K562 (cell line): Measurements from ENCODE around the gene MYO5C. TPM values are rescaled to one million over a fixed set of nuclear protein-coding genes. Genes with fewer than 3 reads are reported as not detected.

Experiments used
- ATAC-seq: fragments of 200-7000 bp; cut with Tn5 transposase; 3 replicates; pipeline ENCODE4 v1.9.1; 2020; ENCODE audit warnings: moderate library complexity
- BruUV-seq: library from RNA; stranded (reverse); fragments of 400-500 nt; replicated peaks from 2 replicates; lab custom pipeline; 2021; lab: Mats Ljungman, UMichigan
- CTCF ChIA-PET: fragments of 300-600 bp; formaldehyde crosslinking; extraction: SDS; loops from one replicate; lab custom pipeline; 2021; ENCODE audit warnings: low intra/inter-chr PET ratio; lab: Yijun Ruan, JAX
- POLR2A ChIA-PET: fragments of 300-600, 350-650 bp; sonication (Branson Sonifier 250); formaldehyde crosslinking; extraction: SDS; loops from one replicate; lab custom pipeline; 2021; ENCODE audit warnings: antibody characterized with exemption, inconsistent platforms; lab: Yijun Ruan, JAX
- DNase-seq, 4 experiments: peaks; one replicate each; pipeline versions ENCODE4 v3.0.0 to v3.0.0-alpha.2; 2011 to 2018; ENCODE audit warnings: low spot score in 3 of 4, mixed read lengths in 3 of 4; ENCODE audit errors: extremely low read depth in 1 of 4
- FAIRE-seq: peaks from 2 replicates; lab custom pipeline; 2011; peaks lifted over from hg19 to GRCh38; lab: Jason Lieb, UNC
- H2AFZ ChIP-seq: 2 replicates; pipeline ENCODE4 v1.6.0; 2011; ENCODE audit warnings: low read depth, low read length, control low read depth, inconsistent platforms
- H3K27ac ChIP-seq: fragments of 200-600 bp; 3 replicates; pipeline ENCODE4 v1.8.0; 2011; ENCODE audit warnings: low read depth, mild to moderate bottlenecking, control low read depth, inconsistent platforms, low read length, moderate library complexity, mixed read lengths; ENCODE audit errors: extremely low read depth
- H3K27me3 ChIP-seq, 2 experiments: fragments of 300-600 bp in 1 of 2; 2 replicates in 1 of 2; 3 replicates in 1 of 2; pipeline versions ENCODE4 v1.6.0 to v1.8.0; 2011; ENCODE audit warnings: inconsistent platforms in 2 of 2, low read length in 2 of 2, mild to moderate bottlenecking in 1 of 2, mixed read lengths in 1 of 2, moderate library complexity in 1 of 2; ENCODE audit not compliant: control insufficient read depth in 2 of 2, insufficient read depth in 2 of 2
- H3K36me3 ChIP-seq: fragments of 300-600 bp; 3 replicates; pipeline ENCODE4 v1.8.0; 2011; ENCODE audit warnings: mild to moderate bottlenecking, low read length, inconsistent platforms; ENCODE audit not compliant: control insufficient read depth, insufficient read depth
- H3K4me1 ChIP-seq, 2 experiments: fragments of 200-600 bp in 1 of 2; replicated peaks in 1 of 2; 2 replicates in 1 of 2; 3 replicates in 1 of 2; pipeline versions ENCODE4 v1.5.1 to v1.8.0; 2011; ENCODE audit warnings: inconsistent platforms in 2 of 2, low read length in 2 of 2, mild to moderate bottlenecking in 1 of 2, mixed read lengths in 1 of 2, moderate library complexity in 1 of 2; ENCODE audit not compliant: control insufficient read depth in 2 of 2, insufficient read depth in 2 of 2
- H3K4me2 ChIP-seq: 2 replicates; pipeline ENCODE4 v1.6.1; 2011; ENCODE audit warnings: low read length, control low read depth, inconsistent platforms, mixed read lengths; ENCODE audit not compliant: insufficient read depth
- H3K4me3 ChIP-seq: fragments of 200-600 bp; sonication (generic), shearing (Covaris generic); 2 replicates; pipeline ENCODE4 v1.5.1; 2016; ENCODE audit warnings: control low read depth, inconsistent platforms
- H3K79me2 ChIP-seq: fragments of 200-600 bp; 3 replicates; pipeline ENCODE4 v1.8.0; 2011; ENCODE audit warnings: low read length, inconsistent platforms; ENCODE audit not compliant: control insufficient read depth, insufficient read depth
- H3K9ac ChIP-seq, 2 experiments: 2 replicates each; pipeline versions ENCODE4 v1.6.0 to v1.6.1; 2011; ENCODE audit warnings: low read depth in 2 of 2, low read length in 2 of 2, control low read depth in 1 of 2, inconsistent platforms in 1 of 2, mild to moderate bottlenecking in 1 of 2, mixed read lengths in 1 of 2; ENCODE audit not compliant: insufficient read depth in 1 of 2
- H3K9me1 ChIP-seq: one replicate; pipeline ENCODE4 v1.6.0; 2011; ENCODE audit warnings: inconsistent platforms, mild to moderate bottlenecking, low read length, moderate library complexity; ENCODE audit not compliant: control insufficient read depth, insufficient read depth
- H3K9me3 ChIP-seq: replicated peaks from 2 replicates; pipeline ENCODE4 v1.5.1; 2011; ENCODE audit warnings: low read depth, low read length, inconsistent platforms; ENCODE audit not compliant: control insufficient read depth, insufficient read depth
- H4K20me1 ChIP-seq: replicated peaks from 2 replicates; pipeline ENCODE4 v1.6.1; 2011; ENCODE audit warnings: low read length, inconsistent platforms, mixed read lengths; ENCODE audit not compliant: control insufficient read depth, insufficient read depth
- CHD7 ChIP-seq: fragments of 200-600 bp; sonication (generic); IDR thresholded peaks from one replicate; pipeline ENCODE4 v1.6.1; 2012; ENCODE audit warnings: mild to moderate bottlenecking, low read depth, low read length, inconsistent platforms
- CREB5 ChIP-seq: fragments of 250-450 bp; sonication (Bioruptor Pico); IDR thresholded peaks from 2 replicates; pipeline ENCODE4 v1.5.0; 2020; ENCODE audit warnings: mild to moderate bottlenecking
- HDGF ChIP-seq: fragments of 450-650 bp; IDR thresholded peaks from 2 replicates; pipeline ENCODE4 v1.6.1; 2016
- KLF6 ChIP-seq: fragments of 250-450 bp; sonication (Bioruptor Pico); IDR thresholded peaks from 2 replicates; pipeline ENCODE4 v1.4.0; 2020; ENCODE audit warnings: mild to moderate bottlenecking, moderate library complexity, borderline replicate concordance
- NFE2L1 ChIP-seq: fragments of 450-650 bp; IDR thresholded peaks from 2 replicates; pipeline ENCODE4 v1.6.1; 2016; ENCODE audit warnings: missing genetic modification characterization, low read depth, mild to moderate bottlenecking, missing compliant biosample characterization, moderate library complexity, borderline replicate concordance
- OTX1 ChIP-seq: fragments of 450-650 bp; formaldehyde crosslinking; IDR thresholded peaks from 2 replicates; pipeline ENCODE4 v1.4.0; 2022; ENCODE audit warnings: mild to moderate bottlenecking
- PPARD ChIP-seq: fragments of 250-450 bp; sonication (Bioruptor Pico); IDR thresholded peaks from 2 replicates; pipeline ENCODE4 v1.8.0; 2022; ENCODE audit warnings: inconsistent platforms, mild to moderate bottlenecking, moderate library complexity
- SRSF1 ChIP-seq: fragments of 200-400 bp; formaldehyde crosslinking; IDR thresholded peaks from 2 replicates; pipeline ENCODE4 v1.6.1; 2017; ENCODE audit warnings: mild to moderate bottlenecking, low read depth, low read length, moderate library complexity
- WGBS: fragments of 100-300 bp; shearing (Covaris generic); methylation state at CpG from one replicate; pipeline ENCODE4 v1.1.6; 2016; ENCODE audit warnings: low coverage, mixed read lengths; ENCODE audit not compliant: insufficient coverage; ENCODE audit errors: missing lambda C conversion rate; 5-methylcytosine and 5-hydroxymethylcytosine counted together
- in situ Hi-C: fragments of 300-500 bp; cut with MboI; formaldehyde crosslinking; loops from 4 replicates; pipeline ENCODE4 v1.15.0; 2018; ENCODE audit warnings: inconsistent platforms, mixed read lengths
- intact Hi-C: fragments of 100-400 bp; cut with micrococcal nuclease; formaldehyde crosslinking; loops from 2 replicates; pipeline ENCODE4 v1.14.2; 2022
- polyA plus RNA-seq, 8 experiments: library from polyadenylated mRNA; depleted of rRNA in 4 of 8; stranded (reverse) in 5 of 8; unstranded in 3 of 8; fragments of >200 nt; fragmentation: Nextera tagmentation in 2 of 8; fragmentation: Illumina TruSeq in 1 of 8; extraction: Ambion mirVana in 2 of 8; extraction: Trizol in 1 of 8; gene quantifications; 2 replicates each; pipeline versions ENCODE4 v1.2.1 to v1.2.3, GENCODE V29; 2011 to 2014; ENCODE audit warnings: inconsistent platforms in 1 of 8, missing spikeins in 1 of 8
- total RNA-seq, 7 experiments: library from RNA; depleted of rRNA in 6 of 7; stranded (reverse); fragments of >200 nt in 6 of 7; fragmentation: Illumina TruSeq in 2 of 7; extraction: Trizol in 2 of 7; gene quantifications; 2 replicates each; pipeline versions ENCODE4 v1.2.1 to v1.2.3, GENCODE V29; 2011 to 2021; ENCODE audit warnings: low replicate concordance in 1 of 7

MYO5C gene
- total and polyA plus RNA-seq, 9 of the 15 experiments (the other 6 are each of a cell fraction or from before 2014, with no cell fraction given): 0.01 to 0.24 TPM; not detected in 7

- intact Hi-C loops (no loop called here), in situ Hi-C loops (no loop called here)
- Histone ChIP-seq H3K9me3 (no peaks in the 10 kb centered on the region), H3K27ac (no peak overlapping the region), H3K79me2 (no peaks in the 10 kb centered on the region), H3K9ac (no peak overlapping the region), H3K4me3 (no peak overlapping the region), H3K4me1 (peaks cover 0 to 2% of the 10 kb centered on the region in 2 experiments; a peak in 1 of 5 replicates), H4K20me1 (no peaks in the 10 kb centered on the region), H3K4me2 (no peak overlapping the region), H3K36me3 (no peaks in the 10 kb centered on the region), H3K9me1 (no peaks in the 10 kb centered on the region), H3K27me3 (peaks cover 15 to 19% of the 10 kb centered on the region in 2 experiments), H2AFZ (no peak overlapping the region)
- BruUV-seq: no TSS peak
- DNase-seq: no peak
- POLR2A ChIA-PET: no interaction called here
- FAIRE-seq: no peak
- no peak for ATAC-seq
- CTCF ChIA-PET: no interaction called here
- 31% methylated on average over 3 of the region's 3 CpGs for WGBS
- no peak for TF ChIP-seq SRSF1
- TF ChIP-seq KLF6 (CRISPR knock-in tag): no peak
- no peak for TF ChIP-seq HDGF
- no peak for TF ChIP-seq CREB5 (CRISPR knock-in tag)
- TF ChIP-seq OTX1 (CRISPR knock-in tag): no peak
- no peak for TF ChIP-seq PPARD (CRISPR knock-in tag)
- no peak for TF ChIP-seq CHD7
- no peak for TF ChIP-seq NFE2L1 (tag)
These were observed 77.2 kb downstream of the MYO5C start for GRCh38 chr15:52218371-52218770.
